Stimulated activated CD4-positive, alpha-beta T cell treated with anti-CD3 and anti-CD28 coated beads, Interleukin-1b, Interleukin-23, amount 100 ng/mL, for 4 hours (primary cell): Measurements from ENCODE around the gene FBXL14.

Experiments
- DNase-seq, 2 donors: peaks; one replicate each; pipeline ENCODE4 v3.0.0-alpha.2; 2020; ENCODE audit warnings: low read depth in 2 of 2

The FBXL14 gene

GRCh38 chr12:1593174-1594005 is 991 bp downstream of the FBXL14 start:
- peak in 1 of 2 donors; percentile 34 for DNase-seq

GRCh38 chr12:1592444-1593173 is 1.8 kb downstream of the FBXL14 start:
- peak; percentile 43 to 44 for DNase-seq

GRCh38 chr12:1591543-1591942 is 2.8 kb downstream of the FBXL14 start:
- no peak for DNase-seq

- no peak for DNase-seq
Measured at GRCh38 chr12:1591034-1591433, 3.3 kb downstream of the FBXL14 start.

GRCh38 chr12:1590221-1590979 is 4.0 kb downstream of the FBXL14 start:
- no peak for DNase-seq

GRCh38 chr12:1588575-1588947 is 5.8 kb downstream of the FBXL14 start:
- DNase-seq: no peak

GRCh38 chr12:1587927-1588574 is 6.3 kb downstream of the FBXL14 start:
- DNase-seq: no peak

GRCh38 chr12:1584326-1584725 is 10.1 kb downstream of the FBXL14 start:
- no peak for DNase-seq

GRCh38 chr12:1583421-1584078 is 10.8 kb downstream of the FBXL14 start:
- peak; percentile 19 to 57 for DNase-seq

- no peak for DNase-seq
Measured at GRCh38 chr12:1582709-1583050, 11.7 kb downstream of the FBXL14 start.

- no peak for DNase-seq
Measured at GRCh38 chr12:1581973-1582708, 12.2 kb downstream of the FBXL14 start.

GRCh38 chr12:1580526-1580925 is 13.9 kb downstream of the FBXL14 start:
- DNase-seq: no peak

- no peak for DNase-seq
Measured at GRCh38 chr12:1579651-1580435, 14.5 kb downstream of the FBXL14 start.

- no peak for DNase-seq
Measured at GRCh38 chr12:1576410-1577241, 17.8 kb downstream of the FBXL14 start.

GRCh38 chr12:1575408-1576401 is 18.7 kb downstream of the FBXL14 start:
- no peak for DNase-seq

- DNase-seq: no peak
Measured at GRCh38 chr12:1574865-1575259, 19.5 kb downstream of the FBXL14 start.

- DNase-seq: no peak
Measured at GRCh38 chr12:1573960-1574864, 20.2 kb downstream of the FBXL14 start.
